VCaP (cell line): Measurements from ENCODE around the gene ZBTB47.

Experiments
- H3K27ac ChIP-seq: fragments of 450-650 bp; 2 replicates; pipeline ENCODE4 v1.5.1; 2017
- TF ChIP-seq, protein P1 (sequence below): fragments of 450-650 bp; conservative IDR thresholded peaks from 2 replicates; pipeline ENCODE4 v1.5.1; 2017; ENCODE audit warnings: mild to moderate bottlenecking, moderate library complexity

The ZBTB47 gene

GRCh38 chr3:42631620-42632019, 21.9 kb upstream of the ZBTB47 start:
- no peak overlapping the region for H3K27ac ChIP-seq

GRCh38 chr3:42632146-42632545, 21.4 kb upstream of the ZBTB47 start:
- no peak overlapping the region for H3K27ac ChIP-seq
- TF ChIP-seq, protein P1, sequence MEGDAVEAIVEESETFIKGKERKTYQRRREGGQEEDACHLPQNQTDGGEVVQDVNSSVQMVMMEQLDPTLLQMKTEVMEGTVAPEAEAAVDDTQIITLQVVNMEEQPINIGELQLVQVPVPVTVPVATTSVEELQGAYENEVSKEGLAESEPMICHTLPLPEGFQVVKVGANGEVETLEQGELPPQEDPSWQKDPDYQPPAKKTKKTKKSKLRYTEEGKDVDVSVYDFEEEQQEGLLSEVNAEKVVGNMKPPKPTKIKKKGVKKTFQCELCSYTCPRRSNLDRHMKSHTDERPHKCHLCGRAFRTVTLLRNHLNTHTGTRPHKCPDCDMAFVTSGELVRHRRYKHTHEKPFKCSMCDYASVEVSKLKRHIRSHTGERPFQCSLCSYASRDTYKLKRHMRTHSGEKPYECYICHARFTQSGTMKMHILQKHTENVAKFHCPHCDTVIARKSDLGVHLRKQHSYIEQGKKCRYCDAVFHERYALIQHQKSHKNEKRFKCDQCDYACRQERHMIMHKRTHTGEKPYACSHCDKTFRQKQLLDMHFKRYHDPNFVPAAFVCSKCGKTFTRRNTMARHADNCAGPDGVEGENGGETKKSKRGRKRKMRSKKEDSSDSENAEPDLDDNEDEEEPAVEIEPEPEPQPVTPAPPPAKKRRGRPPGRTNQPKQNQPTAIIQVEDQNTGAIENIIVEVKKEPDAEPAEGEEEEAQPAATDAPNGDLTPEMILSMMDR = no peak

More at GRCh38 chr3:42631620-42632019, 21.9 kb upstream of the ZBTB47 start:
- TF ChIP-seq, protein P1 = no peak

GRCh38 chr3:42633544-42633943, 20.0 kb upstream of the ZBTB47 start:
- H3K27ac ChIP-seq = no peak overlapping the region
- TF ChIP-seq, protein P1 = no peak

DNA sequence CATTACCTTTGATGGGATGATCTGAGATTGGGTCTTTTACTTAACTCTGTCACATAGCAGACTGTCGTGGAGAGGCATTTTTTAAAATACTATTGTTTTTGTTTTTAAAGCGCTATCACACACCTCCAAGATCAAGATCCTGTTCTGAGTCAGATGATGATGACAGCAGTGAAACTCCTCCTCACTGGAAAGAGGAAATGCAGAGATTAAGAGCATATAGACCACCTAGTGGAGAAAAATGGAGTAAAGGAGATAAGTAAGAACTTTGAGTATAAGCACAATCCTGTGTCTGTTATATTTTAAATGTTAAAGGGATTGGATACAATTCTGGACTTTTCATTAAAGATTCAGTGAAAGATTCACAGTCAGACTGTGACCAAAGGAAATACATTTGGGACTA, 18.4 kb upstream of the ZBTB47 start:
- no peak overlapping the region for H3K27ac ChIP-seq
- TF ChIP-seq, protein P1 = no peak

DNA sequence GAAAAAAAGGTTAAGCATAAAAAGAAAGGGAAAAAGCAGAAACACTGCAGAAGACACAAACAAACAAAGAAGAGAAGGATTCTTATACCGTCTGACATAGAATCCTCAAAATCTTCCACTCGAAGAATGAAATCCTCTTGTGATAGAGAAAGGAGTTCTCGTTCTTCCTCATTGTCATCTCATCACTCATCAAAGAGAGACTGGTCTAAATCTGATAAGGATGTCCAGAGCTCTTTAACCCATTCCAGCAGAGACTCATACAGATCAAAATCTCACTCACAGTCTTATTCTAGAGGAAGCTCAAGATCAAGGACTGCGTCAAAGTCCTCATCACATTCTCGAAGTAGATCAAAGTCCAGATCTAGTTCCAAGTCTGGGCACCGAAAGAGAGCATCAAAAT, 16.5 kb upstream of the ZBTB47 start:
- H3K27ac ChIP-seq = no peak overlapping the region
- TF ChIP-seq, protein P1 = no peak

GRCh38 chr3:42638339-42638842, 15.1 kb upstream of the ZBTB47 start:
- TF ChIP-seq, protein P1 = no peak
- H3K27ac ChIP-seq = no peak overlapping the region

GRCh38 chr3:42639192-42639591, 14.3 kb upstream of the ZBTB47 start:
- TF ChIP-seq, protein P1 = no peak
- H3K27ac ChIP-seq = no peak overlapping the region
